Omental fat pad (tissue), 4 donors: ENCODE data around the gene NUCB2. TPM values are rescaled to one million over a fixed set of nuclear protein-coding genes. Genes with fewer than 3 reads are reported as not detected.

Experiments used
- ATAC-seq: fragments of 150-250 bp; one replicate; pipeline ENCODE4 v1.9.1; 2016; ENCODE audit warnings: mild to moderate bottlenecking, moderate library complexity; ENCODE audit not compliant: low FRiP score
- DNase-seq: peaks from one replicate; pipeline ENCODE4 v3.0.0-alpha.2; 2019; ENCODE audit warnings: low spot score
- CTCF ChIP-seq, 3 donors: fragments of 450-650 bp; IDR thresholded peaks; one replicate each; pipeline ENCODE4 v1.5.1; 2016 to 2017; ENCODE audit warnings: antibody characterized with exemption in 3 of 3, mild to moderate bottlenecking in 3 of 3, moderate library complexity in 2 of 3
- total RNA-seq, 4 donors: library from RNA; depleted of rRNA; stranded (reverse); fragments of >200 nt; gene quantifications; one replicate each; pipeline ENCODE4 v1.1.0, GENCODE V29; 2016

The NUCB2 gene
- total RNA-seq, 4 donors from 2014 or later, result 31.9 to 54.7 (median 41.8) TPM

- no peak for TF ChIP-seq CTCF (IDR thresholded peaks at IDR 0.05)
- ATAC-seq (no peak), DNase-seq (no peak)
Measured at GRCh38 chr11:17369094-17369493, 92.6 kb downstream of the NUCB2 start.

GRCh38 chr11:17369684-17370243 lies 93.2 kb downstream of the NUCB2 start:
- no peak for TF ChIP-seq CTCF (IDR thresholded peaks at IDR 0.05)
- DNase-seq (no peak), ATAC-seq (no peak)

GRCh38 chr11:17371614-17372013 lies 95.1 kb downstream of the NUCB2 start:
- DNase-seq (no peak), ATAC-seq (no peak)
- no peak for TF ChIP-seq CTCF (IDR thresholded peaks at IDR 0.05)

GRCh38 chr11:17375547-17375946 lies 99.0 kb downstream of the NUCB2 start:
- ATAC-seq (no peak), DNase-seq (no peak)
- TF ChIP-seq CTCF (IDR thresholded peaks at IDR 0.05), result no peak

GRCh38 chr11:17376493-17376892 lies 100.0 kb downstream of the NUCB2 start:
- DNase-seq (no peak), ATAC-seq (no peak)
- TF ChIP-seq CTCF (IDR thresholded peaks at IDR 0.05), result no peak

GRCh38 chr11:17378655-17379054 lies 102.1 kb downstream of the NUCB2 start:
- no peak for DNase-seq
- no peak for TF ChIP-seq CTCF (IDR thresholded peaks at IDR 0.05)
- ATAC-seq, result no peak

GRCh38 chr11:17379383-17380180 lies 103.0 kb downstream of the NUCB2 start:
- TF ChIP-seq CTCF (IDR thresholded peaks at IDR 0.05), result no peak
- DNase-seq (no peak), ATAC-seq (no peak)
